GM18511 (cell line): ENCODE data around the gene BAIAP2L1.
A peak's percentile ranks its signal among the peaks of the same experiment; 100 is the strongest.

Source experiments
- ATAC-seq: cut with Tn5 transposase; IDR thresholded peaks from one replicate; pipeline ENCODE4 v1.9.1; 2021; ENCODE audit warnings: mild to moderate bottlenecking, moderate library complexity; ENCODE audit not compliant: unreplicated experiment

The BAIAP2L1 gene

DNA sequence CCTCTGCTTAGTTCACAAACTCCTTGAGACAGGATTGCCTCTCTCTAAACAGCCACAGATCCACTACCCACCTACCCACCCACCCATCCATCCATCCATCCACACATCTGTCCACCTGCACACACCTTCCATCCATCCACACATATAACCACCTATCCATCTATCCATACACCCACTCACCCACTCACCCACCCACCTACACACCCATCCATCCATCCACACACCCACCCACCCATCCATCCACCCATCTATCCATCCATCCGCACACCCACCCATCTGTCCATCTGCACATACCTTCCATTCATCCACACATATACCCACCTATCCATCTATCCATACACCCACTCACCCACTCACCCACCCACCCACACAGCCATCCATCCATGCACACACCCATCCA lies 158.5 kb downstream of the BAIAP2L1 start:
- ATAC-seq: no peak

DNA sequence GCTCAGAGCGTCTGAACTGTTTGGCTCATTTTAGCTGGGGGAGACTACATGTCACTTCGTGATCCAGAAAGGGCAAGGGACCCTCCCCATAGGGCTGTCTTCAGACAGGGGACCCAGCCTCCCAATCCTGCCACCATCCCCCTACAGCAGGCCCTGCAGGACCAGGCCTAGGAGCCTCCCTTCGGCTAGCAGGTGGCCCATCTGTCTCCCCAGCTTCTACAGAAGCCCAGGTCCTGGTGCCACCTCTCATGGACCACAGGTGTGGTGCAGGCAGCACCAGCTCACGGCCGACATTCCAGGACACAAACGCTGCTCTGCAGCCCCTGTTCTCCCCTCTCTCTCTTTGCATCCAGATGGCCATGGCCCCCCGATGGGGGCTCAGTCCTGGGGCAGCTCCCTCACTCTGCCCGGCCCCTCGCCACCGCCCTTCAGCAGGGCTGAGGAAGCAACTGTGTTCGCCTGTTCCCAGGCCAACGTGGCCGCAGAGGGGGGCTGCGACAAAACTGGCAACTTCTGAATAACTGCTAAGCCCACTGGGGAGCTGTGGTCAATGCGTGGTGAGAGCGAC lies 159.1 kb downstream of the BAIAP2L1 start:
- ATAC-seq: peak; percentile 24
